HG02870 (cell line): ENCODE measurements around the gene GREM2.

Experiments
- ATAC-seq: cut with Tn5 transposase; IDR thresholded peaks from one replicate; pipeline ENCODE4 v1.9.1; 2021; ENCODE audit warnings: mild to moderate bottlenecking, moderate library complexity; ENCODE audit not compliant: unreplicated experiment

Gene GREM2

DNA sequence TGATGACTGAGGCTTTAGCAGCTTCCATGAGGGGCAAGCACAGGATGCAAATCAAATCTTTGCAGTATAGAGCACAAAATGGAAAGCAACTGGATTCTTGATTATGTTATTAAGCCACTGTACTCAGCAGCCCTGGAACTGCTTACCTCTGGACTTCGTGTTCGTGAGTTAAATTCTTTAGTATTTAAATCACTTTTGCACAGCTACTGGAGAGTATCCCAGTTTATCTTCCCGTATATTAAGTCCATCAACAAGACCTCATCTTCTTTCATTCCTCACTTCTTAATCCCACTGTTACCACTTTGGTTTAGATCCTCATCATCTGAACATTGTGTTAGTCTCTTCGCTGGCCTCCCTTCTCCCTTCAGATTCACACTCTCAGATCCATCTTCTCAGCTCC is 108.9 kb downstream of the GREM2 start:
- ATAC-seq = no peak

DNA sequence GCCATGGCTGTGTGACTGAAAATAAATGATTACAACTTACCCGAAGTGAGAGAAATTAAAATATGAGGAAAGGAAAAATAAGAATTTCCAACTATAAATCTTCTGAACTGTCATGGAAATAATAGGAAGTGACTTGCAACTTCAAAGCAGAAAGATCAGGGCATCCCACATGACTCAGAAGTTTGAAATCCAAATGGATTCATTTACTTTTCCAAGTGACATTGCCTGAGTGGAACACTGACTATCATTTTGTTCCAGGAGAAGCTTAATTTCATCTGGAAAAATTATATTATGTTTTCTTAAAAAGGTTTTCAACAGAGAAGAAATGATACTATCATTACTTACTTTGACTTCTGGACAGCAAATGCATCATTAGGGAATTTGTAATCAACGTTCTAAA is 110.8 kb downstream of the GREM2 start:
- no peak for ATAC-seq

DNA sequence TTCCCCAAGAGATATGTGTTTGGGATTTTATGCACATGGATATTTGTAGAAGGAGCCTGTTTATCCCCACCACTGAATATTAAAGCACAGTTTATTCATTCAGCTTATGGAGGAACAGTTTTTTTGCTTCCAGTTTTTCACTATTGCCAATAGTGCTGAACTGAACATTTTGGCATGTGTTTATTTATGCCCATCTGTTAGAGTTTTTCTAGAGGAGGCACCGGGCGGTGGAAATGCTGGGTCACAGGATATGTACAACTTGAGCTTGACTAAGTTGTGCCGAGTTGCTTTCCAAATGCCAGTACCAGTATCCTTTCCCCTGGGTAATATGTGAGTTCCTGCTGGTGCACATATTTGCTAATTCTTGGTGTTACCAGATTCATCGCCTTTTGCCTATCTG is 111.3 kb downstream of the GREM2 start:
- ATAC-seq = no peak

DNA sequence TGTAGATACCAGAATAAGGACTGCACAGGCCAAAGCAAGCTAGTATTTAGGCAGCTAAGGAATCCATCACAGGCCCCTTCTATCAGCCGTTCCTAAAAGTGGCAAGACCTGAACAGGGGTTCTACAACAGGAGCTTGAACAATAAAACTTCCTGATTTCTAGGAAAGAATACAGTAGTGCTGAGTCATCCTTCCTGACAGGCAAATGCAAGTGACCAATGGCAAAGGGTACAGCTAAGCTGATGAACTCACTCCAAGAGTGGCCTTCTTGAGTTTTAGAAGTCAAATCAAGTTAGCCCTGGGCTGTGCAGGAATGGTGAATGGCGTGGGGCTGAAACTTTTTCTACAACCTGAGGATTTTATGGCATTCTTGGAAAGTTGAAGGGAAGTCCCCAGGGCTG is 112.9 kb downstream of the GREM2 start:
- no peak for ATAC-seq

DNA sequence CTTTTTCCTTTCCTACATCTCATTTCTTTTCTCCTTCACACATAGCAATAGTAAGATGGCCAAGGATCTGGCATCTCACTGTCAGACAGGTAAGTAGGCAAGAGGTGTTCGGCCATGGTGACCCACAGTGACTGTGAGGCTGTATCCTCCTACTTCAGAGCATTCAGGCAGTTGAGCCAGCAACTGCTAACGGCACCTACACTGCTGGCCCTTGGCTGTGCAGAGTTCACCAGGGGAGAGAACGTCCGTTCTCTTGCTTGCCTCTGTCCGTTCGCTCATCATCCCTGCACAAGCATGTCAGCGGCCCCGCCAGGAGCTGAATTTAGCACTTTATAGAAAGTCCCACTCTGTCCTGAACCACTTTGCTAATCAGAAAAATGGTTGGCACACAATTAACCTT is 113.6 kb downstream of the GREM2 start:
- ATAC-seq = no peak

DNA sequence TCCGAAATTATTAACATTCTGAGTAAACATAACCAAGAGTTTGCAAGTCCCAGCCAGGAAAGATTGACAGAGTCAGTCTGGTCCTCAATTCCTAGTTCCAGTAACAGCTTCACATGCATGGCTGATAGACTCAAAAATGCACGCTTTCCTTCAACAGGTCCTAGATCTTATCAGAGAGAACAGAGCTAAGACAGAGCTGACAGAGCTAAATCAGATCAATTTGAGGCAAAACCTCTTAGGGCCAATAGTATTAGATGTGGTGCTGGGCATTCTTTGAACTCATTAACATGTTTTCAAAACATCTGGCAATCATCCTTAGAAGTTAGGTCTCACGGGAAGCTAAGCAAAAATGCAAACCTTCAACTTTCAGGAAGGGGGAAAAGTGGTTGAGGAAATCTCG is 114.0 kb downstream of the GREM2 start:
- ATAC-seq = no peak

DNA sequence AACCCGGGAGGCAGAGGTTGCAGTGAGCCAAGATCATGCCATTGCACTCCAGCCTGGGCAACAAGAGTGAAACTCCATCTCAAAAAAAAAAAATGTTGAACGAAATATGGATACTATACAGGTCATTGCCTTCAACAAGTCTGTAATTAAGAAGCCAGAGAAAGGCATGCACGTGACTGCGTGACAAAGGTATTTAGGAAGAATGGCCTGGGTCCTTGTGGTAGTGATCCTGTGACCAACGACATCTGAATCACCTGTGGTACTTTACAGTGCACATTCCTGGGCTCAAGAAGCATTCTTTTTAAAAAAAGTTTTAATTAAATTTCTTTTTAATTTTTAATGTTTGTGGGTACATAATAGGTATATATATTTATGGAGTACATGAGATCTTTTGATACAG is 115.0 kb downstream of the GREM2 start:
- no peak for ATAC-seq

DNA sequence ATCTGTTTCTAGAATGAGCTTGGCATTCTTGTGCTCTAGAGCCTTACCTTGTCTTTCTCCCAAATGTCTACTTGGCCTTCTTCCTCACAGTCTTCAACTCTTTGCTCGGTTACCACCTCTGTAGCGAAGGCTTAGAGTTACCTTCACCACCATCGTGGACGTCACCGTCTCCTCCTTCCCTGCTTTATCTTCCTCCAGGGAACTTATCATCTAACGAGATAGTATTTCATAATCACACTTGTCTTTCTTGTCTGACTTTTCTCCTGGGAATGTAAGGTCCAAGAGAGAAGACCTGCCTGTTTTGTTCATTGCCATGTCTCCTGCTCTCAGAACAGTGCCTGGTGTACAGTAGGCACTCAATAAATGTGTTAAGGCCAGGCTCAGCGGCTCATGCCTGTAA is 115.6 kb downstream of the GREM2 start:
- ATAC-seq = no peak

DNA sequence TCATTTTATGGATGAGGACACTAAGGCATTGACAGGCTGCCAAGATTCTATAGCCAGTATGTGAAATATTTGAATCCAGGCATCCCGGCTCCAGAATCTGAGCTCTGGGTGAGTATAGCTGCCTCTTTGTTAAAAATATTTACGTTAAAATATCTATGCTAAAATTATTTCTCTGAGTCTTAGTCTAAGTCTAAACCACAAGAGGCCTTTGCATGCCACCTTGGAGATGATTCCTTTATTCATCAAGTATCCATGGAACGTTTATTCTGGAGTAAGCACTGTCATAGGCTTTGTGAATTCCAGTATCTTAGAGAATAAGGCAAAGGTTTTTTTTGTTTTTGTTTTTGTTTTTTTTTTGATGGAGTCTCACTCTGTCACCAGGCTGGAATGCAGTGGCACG is 116.4 kb downstream of the GREM2 start:
- no peak for ATAC-seq

DNA sequence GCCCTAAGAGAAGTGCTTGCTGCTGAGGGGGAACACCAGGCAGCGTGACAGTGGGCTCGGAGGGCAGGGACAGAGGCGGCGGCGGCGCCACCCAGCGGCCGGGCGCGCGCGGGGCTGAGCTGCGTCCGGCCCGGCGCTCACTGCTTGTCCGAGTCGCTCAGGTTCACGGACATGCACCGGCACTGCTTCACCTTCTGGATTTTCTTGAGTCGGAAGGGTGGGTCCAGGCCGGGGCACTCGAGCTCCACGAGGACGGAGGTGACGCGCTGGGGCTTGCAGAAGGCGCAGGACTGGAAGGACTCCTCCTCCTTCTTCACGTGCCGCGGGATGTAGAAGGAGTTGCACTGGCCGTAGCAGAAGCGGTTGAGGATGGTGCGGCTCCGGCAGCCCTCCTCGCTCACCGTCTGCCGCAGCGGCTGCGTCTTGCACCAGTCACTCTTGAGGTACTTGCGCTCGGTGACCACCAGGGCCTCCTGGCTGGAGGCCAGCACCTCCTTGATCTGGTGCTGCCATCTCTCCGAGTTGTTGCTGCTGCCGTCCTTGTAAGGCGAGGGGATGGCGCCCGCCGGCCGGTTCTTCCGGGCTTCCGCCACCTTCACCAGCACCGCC is 119.0 kb downstream of the GREM2 start:
- ATAC-seq = no peak

DNA sequence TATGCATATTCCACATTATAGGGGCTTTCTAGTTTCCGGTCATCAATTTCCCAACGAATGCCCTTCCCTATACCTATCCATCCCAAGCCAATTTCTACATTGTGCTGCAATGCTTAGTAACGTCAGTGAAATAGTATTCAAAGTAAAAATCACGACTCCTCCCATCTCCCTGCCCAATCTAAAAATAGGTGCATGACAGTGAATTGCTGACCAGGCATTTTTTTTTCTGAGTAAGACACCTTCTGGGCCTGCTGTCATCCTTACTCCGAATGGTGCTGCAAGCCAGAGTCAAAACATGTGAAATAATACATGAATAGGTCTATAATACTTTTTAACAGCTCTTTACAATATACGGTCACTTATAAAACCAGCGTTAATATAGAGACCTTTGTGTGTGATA is 120.2 kb downstream of the GREM2 start:
- ATAC-seq = no peak

DNA sequence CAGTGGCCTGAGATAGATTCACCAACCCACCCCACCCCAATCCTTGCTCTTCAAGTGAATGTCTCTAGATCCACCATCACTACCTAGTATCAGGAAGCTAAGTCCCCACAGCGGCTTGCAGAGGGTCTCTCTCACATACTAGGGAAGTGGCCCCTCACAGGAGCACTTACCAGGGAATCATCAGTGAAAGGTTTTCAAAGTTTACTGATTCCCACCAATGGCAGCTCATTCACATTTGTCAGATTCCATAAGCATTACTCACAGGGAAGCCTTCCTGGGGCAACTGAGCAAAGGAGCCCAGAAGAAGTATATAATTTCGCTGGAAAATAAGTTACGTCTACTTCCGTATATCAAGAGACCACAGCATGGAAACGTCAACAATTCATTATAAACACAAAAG is 120.8 kb downstream of the GREM2 start:
- ATAC-seq = no peak

DNA sequence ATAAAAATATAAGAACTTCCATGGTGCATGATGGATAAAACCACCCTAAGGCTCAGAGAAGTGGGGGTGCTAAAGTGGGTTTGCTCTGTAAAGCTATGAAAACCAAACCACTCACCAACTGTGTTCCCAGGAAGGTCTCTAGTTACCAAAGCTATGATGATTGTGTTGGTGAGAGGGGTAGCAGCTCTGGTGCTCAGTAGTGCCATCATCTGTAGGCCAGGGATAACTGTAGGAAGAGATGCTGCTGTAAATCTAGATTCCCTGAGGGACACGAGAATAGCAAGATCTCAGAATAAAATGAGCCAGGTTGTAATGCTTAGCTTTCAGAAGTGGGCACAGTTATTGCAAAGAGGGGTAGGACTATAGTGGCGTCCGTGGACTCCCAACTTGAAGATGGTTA is 124.5 kb downstream of the GREM2 start:
- ATAC-seq = no peak

DNA sequence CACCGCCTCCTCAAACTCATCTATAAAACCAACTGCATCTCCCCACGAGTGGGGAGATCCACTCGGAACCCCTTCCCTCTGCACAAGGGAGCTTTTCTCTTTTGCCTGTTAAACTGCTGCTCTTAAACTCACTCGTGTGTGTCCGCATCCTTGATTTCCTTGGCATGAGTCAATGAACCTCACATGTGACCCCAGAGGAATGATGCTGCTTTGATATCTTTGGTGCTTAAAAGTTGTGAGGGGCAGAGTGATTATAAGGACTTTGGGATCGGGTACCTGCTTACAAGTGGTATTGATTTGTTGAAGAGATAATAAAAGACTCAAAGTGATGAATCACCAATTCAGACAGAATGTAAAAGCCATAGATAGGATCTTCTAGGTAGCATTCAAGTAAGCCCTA is 125.3 kb downstream of the GREM2 start:
- no peak for ATAC-seq

DNA sequence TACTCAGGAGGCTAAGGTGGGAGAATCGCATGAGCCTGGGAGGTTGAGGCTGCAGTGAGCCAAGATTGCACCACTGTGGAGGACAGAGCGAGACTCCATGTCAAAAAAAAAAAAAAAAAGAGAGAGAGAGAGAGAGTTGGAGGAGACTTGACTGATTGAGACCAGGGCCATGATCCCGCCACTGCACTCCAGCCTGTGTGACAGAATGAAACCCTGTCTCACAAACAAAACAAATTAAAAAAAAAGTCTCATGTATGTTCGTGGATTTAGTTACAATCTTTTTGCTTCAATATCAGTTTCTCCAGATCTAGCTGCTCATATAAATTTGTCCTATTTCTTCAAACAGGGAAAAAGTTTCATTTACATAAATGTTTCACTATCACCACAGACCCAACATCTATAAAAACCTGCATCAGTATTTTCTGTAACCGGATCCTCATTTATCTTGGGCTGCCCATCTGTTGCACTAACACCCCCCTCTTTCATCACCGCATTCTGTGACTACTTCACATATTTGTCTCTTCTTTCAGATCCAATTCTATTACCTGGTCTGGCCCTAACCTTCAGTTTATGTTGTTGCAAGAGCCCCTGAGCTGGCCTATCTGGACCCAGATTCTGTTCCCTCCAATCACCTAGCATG is 127.0 kb downstream of the GREM2 start:
- no peak for ATAC-seq

DNA sequence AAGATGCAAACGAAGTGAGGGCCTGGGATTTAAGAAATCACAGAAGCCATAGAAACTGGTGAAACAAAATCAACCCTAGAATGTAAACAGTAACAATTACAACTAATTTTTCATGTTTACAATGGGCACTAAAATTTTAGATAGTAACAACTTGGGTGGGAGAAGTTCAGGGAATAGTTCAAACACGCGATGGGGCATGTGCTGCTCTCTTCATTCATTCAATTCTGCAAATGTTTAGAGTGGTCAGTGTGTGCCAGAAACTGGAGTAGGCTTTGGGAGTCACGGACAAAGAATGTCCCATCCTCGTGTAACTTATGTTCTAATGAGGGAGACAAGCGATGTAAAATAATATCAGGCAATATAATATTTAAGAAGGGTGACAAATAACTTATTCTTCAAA is 133.4 kb downstream of the GREM2 start:
- ATAC-seq = no peak

DNA sequence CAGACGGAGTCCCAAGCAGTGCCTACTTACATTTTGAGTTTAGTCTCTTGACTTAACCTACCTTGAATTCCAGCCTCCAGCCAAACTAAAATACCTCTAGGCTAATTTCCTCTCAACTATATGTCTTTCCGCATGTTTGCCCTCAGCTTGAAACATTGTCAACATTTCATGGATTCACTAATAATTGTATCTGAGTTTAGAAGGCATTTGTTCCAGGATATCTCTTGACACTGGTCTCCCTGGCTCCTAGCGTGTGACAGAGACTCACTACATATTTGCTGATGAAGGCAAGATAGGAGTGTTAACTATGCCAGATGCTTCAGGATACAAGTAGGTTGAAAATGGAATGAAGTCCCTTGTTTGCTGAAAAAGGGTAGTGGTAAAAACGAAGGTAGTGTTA is 136.1 kb downstream of the GREM2 start:
- no peak for ATAC-seq

DNA sequence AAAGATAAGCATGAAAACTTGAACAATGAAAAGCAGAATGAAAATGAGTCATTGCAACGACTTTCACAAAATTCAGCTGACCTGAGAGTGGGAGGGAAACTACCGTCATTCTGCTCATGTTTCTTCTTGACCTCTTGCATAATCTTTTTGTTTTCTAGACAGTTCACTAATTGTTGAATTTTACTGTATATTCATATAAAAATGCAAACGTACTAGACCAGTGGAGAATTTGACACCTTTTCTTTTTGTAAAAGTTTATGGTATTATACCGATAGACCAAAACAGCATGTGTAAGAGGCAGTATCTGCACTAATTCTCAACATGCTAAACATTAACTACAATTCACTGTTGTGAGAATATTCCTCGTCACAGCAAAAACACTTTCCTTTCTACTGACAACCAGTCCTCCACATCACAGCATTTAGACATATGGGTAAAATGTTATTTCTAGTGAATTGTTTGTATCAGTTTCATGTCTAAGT is 137.8 kb downstream of the GREM2 start:
- no peak for ATAC-seq

DNA sequence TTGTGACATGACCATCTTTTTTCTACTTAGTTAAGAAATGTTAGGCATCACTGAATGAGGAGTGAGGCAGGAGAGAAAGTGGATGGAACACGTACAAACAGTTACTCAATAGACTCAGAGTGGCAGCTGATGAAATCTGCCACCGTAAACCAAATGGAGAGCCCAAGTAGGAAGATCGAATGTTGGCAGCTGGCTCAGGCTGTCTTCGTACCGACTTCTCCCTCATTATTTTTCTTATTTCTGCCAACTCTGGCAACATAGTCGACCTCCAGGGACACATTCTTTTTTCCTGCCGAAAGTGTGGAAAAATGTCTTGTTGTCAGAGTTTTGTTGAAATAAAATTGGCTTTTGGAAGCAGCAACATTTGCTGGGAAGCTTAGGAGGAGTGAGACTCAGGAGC is 143.3 kb downstream of the GREM2 start:
- no peak for ATAC-seq

DNA sequence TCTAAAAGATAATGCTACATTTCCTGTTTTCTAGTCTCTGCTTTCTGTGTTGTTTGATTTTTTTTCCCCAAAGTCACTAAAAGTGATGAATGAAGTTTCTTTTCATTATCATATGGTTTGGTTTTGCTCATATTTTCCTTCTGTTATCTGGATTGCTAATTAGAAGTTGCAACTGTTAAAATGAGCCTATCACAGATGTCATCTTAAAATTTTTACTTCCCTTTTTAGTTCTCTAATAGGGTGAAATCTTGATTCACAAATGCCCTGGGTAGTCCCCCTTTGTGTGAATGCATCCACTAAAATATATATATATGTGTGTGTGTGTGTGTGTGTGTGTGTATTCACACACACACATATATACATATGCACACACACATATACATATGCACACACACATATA is 144.1 kb downstream of the GREM2 start:
- no peak for ATAC-seq

DNA sequence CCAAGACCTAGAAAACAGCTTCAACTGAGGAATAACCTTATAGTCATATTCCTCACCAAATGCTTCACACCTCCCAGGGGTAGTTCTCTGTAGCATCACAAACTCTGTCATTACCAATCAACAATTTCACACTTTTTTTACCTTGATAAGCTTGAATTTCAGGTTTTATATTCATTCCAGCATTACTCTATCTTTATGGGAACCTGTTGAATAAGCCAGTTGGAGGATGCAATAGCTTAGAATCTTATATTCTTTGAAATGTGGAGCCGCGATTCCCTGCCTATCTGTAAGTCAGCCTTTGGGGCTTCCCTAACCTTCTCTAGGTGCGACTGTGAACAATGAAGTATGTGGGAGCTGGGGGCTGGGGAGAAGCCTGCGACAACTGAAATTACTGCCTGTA is 145.4 kb downstream of the GREM2 start:
- ATAC-seq = no peak

DNA sequence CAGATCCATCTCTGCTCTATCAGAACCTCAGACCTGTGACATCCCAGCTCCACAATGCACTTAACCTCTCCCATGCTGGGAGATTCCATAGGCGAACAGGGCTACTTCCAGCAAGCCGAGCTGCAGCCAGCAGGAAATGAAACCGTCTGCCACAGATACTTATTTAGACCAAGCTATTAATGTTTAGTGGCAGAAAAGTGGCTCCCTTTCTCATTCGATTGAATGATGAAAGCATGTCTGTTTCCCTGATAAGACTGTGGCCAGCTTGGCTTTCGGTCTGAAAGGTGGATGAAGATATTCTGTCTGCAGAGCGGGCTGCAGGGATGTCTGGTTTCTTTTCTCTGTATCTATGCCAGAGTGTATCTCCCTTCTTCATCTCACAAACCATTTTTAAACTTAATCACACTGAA is 146.4 kb downstream of the GREM2 start:
- no peak for ATAC-seq

DNA sequence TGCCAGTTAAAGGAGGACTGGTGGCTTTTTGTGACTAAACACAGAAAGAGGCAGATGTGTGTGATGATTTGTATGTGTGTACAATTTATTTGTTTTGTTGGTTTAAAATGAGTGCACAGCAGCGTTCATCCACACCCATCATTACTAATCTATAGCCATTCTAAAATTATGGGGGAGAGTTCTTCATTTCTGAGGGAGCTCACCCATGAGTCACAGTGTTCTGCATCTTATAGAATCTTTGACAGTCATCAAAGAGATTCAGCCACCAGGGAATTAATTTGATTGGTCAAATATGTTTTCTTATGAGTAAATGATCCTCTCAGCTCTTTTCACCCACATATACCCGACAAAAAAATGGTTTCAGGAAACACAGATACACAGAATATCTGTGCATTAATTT is 147.9 kb downstream of the GREM2 start:
- no peak for ATAC-seq
